Stimulated activated CD8-positive, alpha-beta memory T cell treated with anti-CD3 and anti-CD28 coated beads, Interleukin-15, amount 100 ng/mL, for 24 hours (primary cell): ENCODE data around the gene ARMC3.
"Not testable (repeated sequence)": the region's sequence is repeated elsewhere in the genome, so short reads cannot be mapped to it uniquely, and the experiment has no call there.

Source experiments
- DNase-seq: peaks from one replicate; pipeline ENCODE4 v3.0.0-alpha.2; 2020; ENCODE audit warnings: low read depth

Gene ARMC3

GRCh38 chr10:22927661-22928403 lies at the start of gene ARMC3:
Gene ARMC3 (plus strand): TSS chr10:22928053. CDS start chr10:22931997, 3,944 bp downstream.
- peak; percentile 36 for DNase-seq

GRCh38 chr10:22891797-22892196 lies 36.1 kb upstream of the ARMC3 start:
- DNase-seq, result no peak

DNA sequence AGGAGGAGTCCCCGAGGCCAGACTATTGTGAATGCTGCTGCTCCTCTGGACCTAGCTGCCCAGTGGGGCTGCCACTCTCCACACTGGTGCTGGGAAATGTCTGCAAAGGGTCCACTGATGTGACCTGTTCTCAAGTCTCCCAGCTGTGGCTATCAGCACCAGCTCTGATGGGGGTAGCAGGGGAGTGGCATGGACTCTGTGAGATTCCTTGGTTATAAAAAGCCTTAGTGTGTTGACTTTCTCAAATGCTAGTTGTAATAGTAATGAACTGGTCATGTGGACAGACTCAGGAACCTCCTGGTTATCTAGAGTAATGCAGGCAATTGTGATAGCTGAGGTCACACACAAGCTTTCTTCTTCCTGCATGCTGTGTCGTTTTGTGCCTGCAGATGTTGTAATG lies 34.1 kb upstream of the ARMC3 start:
- DNase-seq, result no peak

GRCh38 chr10:22894714-22895113 lies 33.1 kb upstream of the ARMC3 start:
- DNase-seq, result no peak

- no peak for DNase-seq
These were observed 32.6 kb upstream of the ARMC3 start for GRCh38 chr10:22895252-22895651.

DNA sequence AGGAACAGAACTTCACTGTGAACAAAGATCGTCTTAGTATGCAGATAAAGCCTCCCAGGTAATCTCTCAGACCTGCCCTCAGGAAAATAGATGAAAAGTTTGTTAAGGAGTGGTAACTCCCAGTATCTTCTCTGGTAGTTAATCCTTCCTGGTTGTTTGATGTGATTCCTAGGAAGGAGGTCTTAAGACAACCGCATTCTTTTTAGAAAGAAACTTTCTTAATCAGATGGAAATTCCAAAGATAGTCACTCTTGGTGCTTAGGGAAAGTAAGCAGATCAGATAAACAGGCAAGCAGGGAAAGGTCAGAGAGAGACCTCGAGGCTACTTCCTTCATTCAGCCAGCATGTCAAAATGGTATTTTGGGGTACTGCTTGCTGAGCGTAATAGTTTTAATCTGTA lies 30.5 kb upstream of the ARMC3 start:
- no peak for DNase-seq

GRCh38 chr10:22899307-22899706 lies 28.5 kb upstream of the ARMC3 start:
- no peak for DNase-seq

GRCh38 chr10:22899775-22900174 lies 28.1 kb upstream of the ARMC3 start:
- no peak for DNase-seq

DNA sequence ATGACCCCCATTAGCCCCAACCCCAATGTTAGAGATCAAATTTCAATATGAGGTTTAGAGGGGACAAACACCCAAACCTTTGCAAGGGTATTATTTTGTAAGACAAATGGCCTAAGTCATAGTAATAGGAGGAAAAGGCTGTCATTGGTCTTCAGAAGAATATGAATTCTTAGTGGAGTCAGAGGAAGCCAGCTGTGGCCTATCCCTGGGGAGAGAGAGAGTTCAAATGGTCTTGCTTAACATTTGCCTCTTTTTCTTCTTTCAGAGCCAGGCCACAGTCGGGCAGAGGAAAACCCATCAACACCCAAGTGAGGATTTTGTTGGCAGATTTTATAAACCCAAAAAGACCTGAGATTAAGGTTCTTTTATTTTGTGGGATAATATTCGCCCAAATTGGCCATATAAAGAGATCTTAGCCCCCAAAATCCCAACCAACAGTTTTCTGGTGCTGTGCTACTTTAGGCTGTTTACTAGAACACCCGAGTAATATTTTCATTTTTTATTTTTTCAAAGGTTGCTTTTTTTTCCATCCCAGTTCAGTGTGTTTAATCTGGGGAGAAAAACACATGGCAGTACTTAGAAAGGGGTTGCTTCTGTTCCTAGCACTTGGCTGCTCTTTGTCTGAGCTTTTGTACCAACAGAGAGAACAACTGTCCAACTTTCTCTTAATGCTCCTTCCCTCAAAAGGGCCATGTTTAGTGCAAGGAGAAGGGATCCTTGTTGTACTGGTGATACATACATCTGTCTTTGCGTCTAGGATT lies 26.8 kb upstream of the ARMC3 start:
- DNase-seq, result no peak

DNA sequence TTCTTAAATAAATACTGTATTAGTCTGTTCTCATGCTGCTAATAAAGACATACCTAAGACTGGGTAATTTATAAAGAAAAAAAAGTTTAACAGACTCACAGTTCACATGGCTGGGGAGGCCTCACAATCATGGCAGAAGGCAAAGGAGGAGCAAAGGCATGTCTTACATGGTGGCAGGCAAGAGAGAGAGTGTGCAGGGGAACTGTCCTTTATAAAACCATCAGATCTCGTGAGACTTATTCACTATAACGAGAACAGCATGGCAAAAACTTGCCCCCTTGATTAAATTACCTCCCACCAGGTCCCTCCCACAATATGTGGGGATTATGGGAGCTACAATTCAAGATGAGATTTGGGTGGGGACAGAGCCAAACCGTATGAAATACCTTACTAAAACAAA lies 25.7 kb upstream of the ARMC3 start:
- DNase-seq, result not testable (repeated sequence)

GRCh38 chr10:22903694-22904093 lies 24.2 kb upstream of the ARMC3 start:
- DNase-seq, result no peak

DNA sequence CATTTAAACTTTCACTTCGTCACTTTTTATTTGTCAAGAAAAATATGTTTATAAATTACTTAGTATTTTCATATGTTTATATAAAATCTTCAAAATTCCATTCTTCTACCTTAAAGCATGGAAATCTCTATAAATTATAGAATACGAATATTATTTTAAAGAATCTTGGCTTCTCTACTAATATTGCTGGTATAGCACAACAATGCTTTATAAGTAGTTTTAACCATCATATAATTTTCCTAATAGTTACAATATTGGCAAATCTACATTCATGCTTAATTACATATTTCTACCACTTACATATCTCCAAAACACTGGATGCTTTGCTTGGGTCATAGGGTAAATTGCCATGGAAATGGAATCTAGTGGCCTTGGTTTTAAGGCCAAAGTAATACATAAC lies 21.1 kb upstream of the ARMC3 start:
- no peak for DNase-seq

GRCh38 chr10:22908837-22909236 lies 19.0 kb upstream of the ARMC3 start:
- DNase-seq, result no peak

GRCh38 chr10:22909673-22910072 lies 18.2 kb upstream of the ARMC3 start:
- not testable (repeated sequence) for DNase-seq

- no peak for DNase-seq
These were observed 16.8 kb upstream of the ARMC3 start for GRCh38 chr10:22911067-22911466.

- no peak for DNase-seq
These were observed 15.7 kb upstream of the ARMC3 start for GRCh38 chr10:22911889-22912762.

GRCh38 chr10:22912763-22913384 lies 15.0 kb upstream of the ARMC3 start:
- no peak for DNase-seq

- no peak for DNase-seq
These were observed 14.3 kb upstream of the ARMC3 start for GRCh38 chr10:22913474-22914092.

DNA sequence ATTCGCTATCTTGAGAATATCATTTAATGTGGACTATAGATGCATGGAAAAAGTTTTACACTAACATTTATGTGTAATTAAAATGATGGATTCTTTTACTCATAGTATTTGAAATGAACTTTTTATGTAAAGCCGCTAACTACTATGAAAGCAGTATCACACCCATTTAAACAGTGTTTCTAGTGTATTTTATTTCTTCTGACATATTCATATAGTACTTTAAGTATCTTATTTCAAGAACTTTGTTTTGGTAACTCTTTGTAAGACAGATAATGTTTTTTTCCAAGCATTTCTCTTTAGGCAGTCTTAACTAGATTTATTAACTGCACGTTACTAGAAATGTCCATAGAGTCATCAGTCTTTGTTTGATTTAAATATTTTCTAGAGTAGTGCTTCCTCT lies 12.5 kb upstream of the ARMC3 start:
- no peak for DNase-seq

GRCh38 chr10:22925088-22925487 lies 2.8 kb upstream of the ARMC3 start:
- no peak for DNase-seq

GRCh38 chr10:22927166-22927565 lies 687 bp upstream of the ARMC3 start:
- no peak for DNase-seq

DNA sequence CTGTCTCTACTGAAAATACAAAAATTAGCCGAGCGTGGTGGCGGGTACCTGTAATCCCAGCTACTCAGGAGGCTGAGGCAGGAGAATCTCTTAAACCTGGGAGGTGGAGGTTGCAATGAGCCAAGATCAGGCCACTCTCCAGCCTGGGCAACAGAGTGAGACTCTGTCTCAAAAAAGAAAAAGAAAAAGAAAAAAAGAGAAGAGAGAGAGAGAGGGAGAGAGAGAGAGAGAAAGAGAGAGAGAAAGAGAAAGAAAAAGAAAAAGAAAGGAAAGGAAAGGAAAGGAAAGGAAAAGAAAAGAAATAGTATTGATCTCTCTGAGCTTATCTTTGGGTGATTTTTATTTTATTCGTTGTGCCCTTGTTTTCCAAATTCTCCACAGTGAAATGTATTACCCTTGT lies 1.2 kb downstream of the ARMC3 start:
- DNase-seq, result not testable (repeated sequence)
